ENCODE data around the gene NKAIN4. TPM values are rescaled to one million over a fixed set of nuclear protein-coding genes. Genes with fewer than 3 reads are reported as not detected.

The NKAIN4 gene
- total and polyA plus RNA-seq, 2 donors (not counting 1 experiment from before 2014, with no cell fraction given), result not detected

- peaks cover 8 to 11% of the 10 kb centered on the region in 2 donors for H3K4me1 ChIP-seq (ENCODE audit: control insufficient read depth in 2 of 2, insufficient read depth in 2 of 2, low read length in 2 of 2)
- CTCF ChIA-PET, result no interaction called here
- peaks cover 0 to 45% (median 14%) of the 10 kb centered on the region in 4 experiments for H3K27me3 ChIP-seq (replicated peaks in 1 of 4; ENCODE audit: control extremely low read depth in 1 of 4, control insufficient read depth in 3 of 4, insufficient read depth in 4 of 4, low read length in 3 of 4)
- intact Hi-C loops (cut with micrococcal nuclease), result no loop called here
- Mint-ChIP-seq H3K27ac (no peak overlapping the region), H3K9me3 (ENCODE audit: insufficient read depth) (no peaks in the 10 kb centered on the region), H3K4me3 (no peak overlapping the region), H3K4me1 (peaks cover 8% of the 10 kb centered on the region), H3K27me3 (peaks cover 42% of the 10 kb centered on the region)
- WGBS (ENCODE audit: insufficient coverage), result 50% methylated on average over 22 of the region's 31 CpGs
- no peaks in the 10 kb centered on the region for H4K20me1 ChIP-seq (ENCODE audit: control insufficient read depth, insufficient read depth, low read length, poor library complexity, severe bottlenecking)
- no peaks in the 10 kb centered on the region for H3K9me3 ChIP-seq (ENCODE audit: control extremely low read depth in 1 of 3, control insufficient read depth in 2 of 3, insufficient read depth in 1 of 3, low read length in 2 of 3)
- ATAC-seq (ENCODE audit: low read depth) (no peak), DNase-seq (no peak)
- H3K4me3 ChIP-seq (ENCODE audit: control extremely low read depth in 1 of 5, extremely low read depth in 1 of 5, insufficient read depth in 1 of 5, low read depth in 2 of 5, low read length in 4 of 5), result no peak overlapping the region
- POLR2A ChIA-PET, result no interaction called here
- H2AFZ ChIP-seq (ENCODE audit: insufficient read depth, low read depth, low read length, poor library complexity, severe bottlenecking), result no peak overlapping the region
- H3K9ac ChIP-seq (ENCODE audit: low read length), result no peak overlapping the region
- no peak overlapping the region for H3K4me2 ChIP-seq (replicated peaks; ENCODE audit: low read depth, low read length, poor library complexity, severe bottlenecking)
- H3K27ac ChIP-seq (ENCODE audit: low read length in 2 of 2), result no peak overlapping the region
- H3K36me3 ChIP-seq (replicated peaks in 1 of 2; ENCODE audit: control extremely low read depth in 1 of 2, control insufficient read depth in 1 of 2, extremely low read depth in 1 of 2, insufficient read depth in 2 of 2, low read length in 1 of 2), result no peaks in the 10 kb centered on the region
- H3K79me2 ChIP-seq (ENCODE audit: control insufficient read depth, insufficient read depth, low read length), result no peaks in the 10 kb centered on the region
- no peak for TF ChIP-seq EZH2 (IDR thresholded peaks at IDR 0.05; ENCODE audit: borderline replicate concordance, insufficient read depth, low read depth, low read length, poor library complexity, severe bottlenecking)
- TF ChIP-seq, protein P1, sequence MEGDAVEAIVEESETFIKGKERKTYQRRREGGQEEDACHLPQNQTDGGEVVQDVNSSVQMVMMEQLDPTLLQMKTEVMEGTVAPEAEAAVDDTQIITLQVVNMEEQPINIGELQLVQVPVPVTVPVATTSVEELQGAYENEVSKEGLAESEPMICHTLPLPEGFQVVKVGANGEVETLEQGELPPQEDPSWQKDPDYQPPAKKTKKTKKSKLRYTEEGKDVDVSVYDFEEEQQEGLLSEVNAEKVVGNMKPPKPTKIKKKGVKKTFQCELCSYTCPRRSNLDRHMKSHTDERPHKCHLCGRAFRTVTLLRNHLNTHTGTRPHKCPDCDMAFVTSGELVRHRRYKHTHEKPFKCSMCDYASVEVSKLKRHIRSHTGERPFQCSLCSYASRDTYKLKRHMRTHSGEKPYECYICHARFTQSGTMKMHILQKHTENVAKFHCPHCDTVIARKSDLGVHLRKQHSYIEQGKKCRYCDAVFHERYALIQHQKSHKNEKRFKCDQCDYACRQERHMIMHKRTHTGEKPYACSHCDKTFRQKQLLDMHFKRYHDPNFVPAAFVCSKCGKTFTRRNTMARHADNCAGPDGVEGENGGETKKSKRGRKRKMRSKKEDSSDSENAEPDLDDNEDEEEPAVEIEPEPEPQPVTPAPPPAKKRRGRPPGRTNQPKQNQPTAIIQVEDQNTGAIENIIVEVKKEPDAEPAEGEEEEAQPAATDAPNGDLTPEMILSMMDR (IDR thresholded peaks at IDR 0.05), result no peak
These were observed 1.9 kb upstream of the NKAIN4 start for GRCh38 chr20:63255931-63256704.
